ENCODE measurements around the gene PHF21A.
A peak's percentile ranks its signal among the peaks of the same experiment; 100 is the strongest.

The PHF21A gene

DNA sequence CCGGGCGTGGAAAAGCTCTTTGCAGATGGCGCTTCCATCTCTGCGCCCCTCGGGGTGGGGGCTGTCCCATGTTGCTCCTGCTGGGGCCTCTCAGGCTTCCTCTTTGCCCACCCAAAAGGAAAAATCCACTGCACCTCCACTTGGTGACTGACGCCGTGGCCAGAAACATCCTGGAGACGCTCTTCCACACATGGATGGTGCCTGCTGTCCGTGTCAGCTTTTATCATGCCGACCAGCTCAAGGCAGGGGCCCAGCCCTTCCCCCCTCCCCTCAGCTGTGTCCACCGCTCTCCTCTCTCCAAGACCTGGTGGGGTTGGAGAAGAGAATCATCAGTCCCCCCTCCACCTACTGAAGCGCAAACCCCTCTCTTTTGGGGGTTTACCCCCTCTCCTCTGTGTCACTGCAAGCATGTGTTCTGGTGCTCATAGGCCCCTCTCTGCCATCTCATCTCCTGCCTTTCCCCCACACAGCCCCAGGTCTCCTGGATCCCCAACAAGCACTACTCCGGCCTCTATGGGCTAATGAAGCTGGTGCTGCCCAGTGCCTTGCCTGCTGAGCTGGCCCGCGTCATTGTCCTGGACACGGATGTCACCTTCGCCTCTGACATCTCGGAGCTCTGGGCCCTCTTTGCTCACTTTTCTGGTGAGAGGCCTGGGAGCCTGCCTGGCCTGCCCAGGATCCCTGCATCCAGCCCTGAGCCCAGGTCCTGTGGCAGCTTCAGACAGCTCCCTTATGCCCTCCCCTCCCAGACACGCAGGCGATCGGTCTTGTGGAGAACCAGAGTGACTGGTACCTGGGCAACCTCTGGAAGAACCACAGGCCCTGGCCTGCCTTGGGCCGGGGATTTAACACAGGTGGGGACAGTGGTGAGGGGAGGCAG lies 197.0 kb downstream of the PHF21A start:
- no peak overlapping the region for H3K4me3 ChIP-seq (ENCODE audit: low read depth, low read length)
- H3K9ac ChIP-seq: no peak overlapping the region
- no peak overlapping the region for H2AFZ ChIP-seq
- no peak overlapping the region for H3K27ac ChIP-seq
- no peak overlapping the region for H3K4me2 ChIP-seq (ENCODE audit: low read length)
- H3K4me1 ChIP-seq: peaks cover 5% of the 10 kb centered on the region
- H3K36me3 ChIP-seq (ENCODE audit: control insufficient read depth, insufficient read depth, low read length): no peaks in the 10 kb centered on the region
- TF ChIP-seq CTCF (IDR thresholded peaks at IDR 0.05): no peak
- H3K79me2 ChIP-seq: no peaks in the 10 kb centered on the region
- no peaks in the 10 kb centered on the region for H3K27me3 ChIP-seq (ENCODE audit: control insufficient read depth, insufficient read depth, low read length)
- H3K9me3 ChIP-seq (ENCODE audit: control insufficient read depth, low read length): no peaks in the 10 kb centered on the region

DNA sequence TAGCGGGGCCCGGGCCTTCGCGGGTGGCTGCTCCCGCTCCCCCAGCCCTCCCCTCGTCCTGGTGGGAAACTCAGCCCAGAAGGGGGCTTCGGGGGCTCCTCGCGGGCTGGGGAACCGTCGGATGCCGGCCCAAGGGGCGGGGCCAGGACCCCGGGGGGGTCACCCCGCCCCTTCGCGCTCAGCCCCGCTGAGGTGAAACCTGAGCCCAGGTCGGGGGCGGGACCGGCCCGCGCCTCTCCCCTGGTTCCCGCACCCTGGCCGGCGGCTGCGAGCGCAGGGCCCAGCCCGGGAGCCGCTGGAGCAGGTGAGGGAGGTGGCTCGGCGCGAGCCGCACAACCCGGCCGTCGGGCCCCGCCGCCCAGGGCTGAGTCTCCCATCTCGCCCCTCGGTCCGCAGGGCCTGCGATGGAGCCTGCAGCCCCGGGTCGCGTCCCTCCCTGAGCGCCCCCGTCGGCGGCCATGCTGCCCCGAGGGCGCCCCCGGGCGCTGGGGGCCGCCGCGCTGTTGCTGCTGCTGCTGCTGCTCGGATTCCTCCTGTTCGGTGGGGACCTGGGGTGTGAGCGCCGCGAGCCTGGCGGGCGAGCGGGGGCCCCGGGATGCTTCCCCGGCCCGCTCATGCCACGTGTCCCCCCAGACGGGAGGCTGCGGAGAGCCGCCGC lies 198.7 kb downstream of the PHF21A start, which contains the start of gene LARGE2:
Gene LARGE2, plus strand, starts transcription at position 232 of the 658 bp plus-strand sequence. Its CDS starts 227 bp downstream, at position 459.
- no peaks in the 10 kb centered on the region for H3K79me2 ChIP-seq
- H3K36me3 ChIP-seq (ENCODE audit: control insufficient read depth, insufficient read depth, low read length): no peaks in the 10 kb centered on the region
- no peak for TF ChIP-seq CTCF (IDR thresholded peaks at IDR 0.05)
- peak within 1 kb of the TSS; percentile 45 for H3K4me2 ChIP-seq (ENCODE audit: low read length)
- H3K27ac ChIP-seq: peak within 1 kb of the TSS; percentile 87
- no peaks in the 10 kb centered on the region for H3K27me3 ChIP-seq (ENCODE audit: control insufficient read depth, insufficient read depth, low read length)
- H3K4me1 ChIP-seq: peaks cover 5% of the 10 kb centered on the region
- no peaks in the 10 kb centered on the region for H3K9me3 ChIP-seq (ENCODE audit: control insufficient read depth, low read length)
- peak within 1 kb of the TSS; percentile 47 for H3K4me3 ChIP-seq (ENCODE audit: low read depth, low read length)
- peak within 1 kb of the TSS; percentile 76 for H2AFZ ChIP-seq
- peak within 1 kb of the TSS; percentile 49 for H3K9ac ChIP-seq

GRCh38 chr11:45921561-45922424 lies 199.5 kb downstream of the PHF21A start:
- Histone ChIP-seq H3K9ac (peak overlapping the region; percentile 49), H3K27ac (peak overlapping the region; percentile 87), H3K4me3 (ENCODE audit: low read depth, low read length) (peak overlapping the region; percentile 47), H3K36me3 (ENCODE audit: control insufficient read depth, insufficient read depth, low read length) (no peaks in the 10 kb centered on the region), H3K27me3 (ENCODE audit: control insufficient read depth, insufficient read depth, low read length) (no peaks in the 10 kb centered on the region), H2AFZ (peak overlapping the region; percentile 76), H3K9me3 (ENCODE audit: control insufficient read depth, low read length) (no peaks in the 10 kb centered on the region), H3K4me1 (peaks cover 5% of the 10 kb centered on the region), H3K4me2 (ENCODE audit: low read length) (peak overlapping the region; percentile 45), H3K79me2 (no peaks in the 10 kb centered on the region)
- no peak for TF ChIP-seq CTCF (IDR thresholded peaks at IDR 0.05)

DNA sequence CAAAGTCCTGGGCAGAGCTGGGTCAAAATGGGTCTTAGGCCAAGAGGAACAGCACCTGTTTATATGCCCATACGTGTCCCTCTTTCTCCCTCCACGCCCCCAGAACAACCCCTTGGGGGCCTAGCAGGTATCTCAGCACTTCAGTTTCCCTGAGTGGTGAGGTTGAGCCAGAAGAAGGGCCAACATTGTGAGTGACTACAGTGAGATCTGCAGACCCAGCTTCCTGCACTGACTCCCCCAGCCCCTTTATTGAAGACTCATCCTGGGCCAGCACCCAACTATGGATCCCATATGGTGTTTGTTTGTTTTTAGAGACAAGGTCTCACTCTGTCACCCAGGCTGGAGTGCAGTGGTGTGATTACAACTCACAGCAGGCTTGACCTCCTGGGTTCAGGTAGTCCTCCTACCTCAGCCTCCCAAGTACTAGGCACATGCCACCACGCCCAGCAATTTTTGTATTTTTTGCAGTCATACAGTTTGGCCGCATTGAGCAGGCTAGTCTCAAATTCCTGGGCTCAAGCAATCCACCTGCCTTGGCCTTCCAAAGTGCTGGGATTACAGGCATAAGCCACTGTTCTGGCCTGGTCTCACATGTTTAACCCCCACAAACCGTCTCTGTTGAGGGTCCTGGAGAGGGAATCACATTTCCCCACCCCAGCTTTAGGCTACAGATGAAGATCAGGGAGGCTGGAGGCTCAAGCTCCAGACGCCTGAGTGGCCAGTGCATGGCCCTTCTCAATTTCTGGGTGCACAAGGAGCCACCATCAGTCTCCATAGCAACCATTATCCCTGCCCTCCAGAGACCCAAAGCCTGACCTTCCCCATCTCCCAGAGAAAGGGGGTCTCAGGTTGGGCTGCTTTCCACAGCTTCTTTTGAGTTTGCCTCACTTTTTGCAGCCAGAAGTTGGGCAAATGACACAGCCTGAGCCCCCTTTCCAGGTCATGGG lies 200.4 kb downstream of the PHF21A start:
- H3K9ac ChIP-seq: no peak overlapping the region
- H3K36me3 ChIP-seq (ENCODE audit: control insufficient read depth, insufficient read depth, low read length): no peaks in the 10 kb centered on the region
- H3K9me3 ChIP-seq (ENCODE audit: control insufficient read depth, low read length): no peaks in the 10 kb centered on the region
- H3K27ac ChIP-seq: peak overlapping the region; percentile 87
- H3K79me2 ChIP-seq: no peaks in the 10 kb centered on the region
- H3K4me3 ChIP-seq (ENCODE audit: low read depth, low read length): no peak overlapping the region
- peak overlapping the region; percentile 45 for H3K4me2 ChIP-seq (ENCODE audit: low read length)
- peaks cover 5% of the 10 kb centered on the region for H3K4me1 ChIP-seq
- H2AFZ ChIP-seq: peak overlapping the region; percentile 76
- TF ChIP-seq CTCF (IDR thresholded peaks at IDR 0.05): no peak
- no peaks in the 10 kb centered on the region for H3K27me3 ChIP-seq (ENCODE audit: control insufficient read depth, insufficient read depth, low read length)
